Coronary artery (tissue), 2 donors: Measurements from ENCODE around the gene TMBIM4.

Experiments
- DNase-seq: peaks from one replicate; pipeline ENCODE4 v3.0.0-alpha.2; 2017; ENCODE audit warnings: low spot score
- H3K27ac ChIP-seq, 2 donors: fragments of 200-600 bp; sonication (generic); one replicate each; pipeline ENCODE4 v1.5.1; 2016 to 2019
- H3K4me3 ChIP-seq: fragments of 200-600 bp; sonication (generic); 2 replicates; pipeline ENCODE4 v1.5.1; 2016; ENCODE audit warnings: mild to moderate bottlenecking, moderate library complexity
- CTCF ChIP-seq: fragments of 200-600 bp; sonication (generic); IDR thresholded peaks from one replicate; pipeline ENCODE4 v1.5.1; 2019; ENCODE audit warnings: antibody characterized with exemption

Gene TMBIM4

DNA sequence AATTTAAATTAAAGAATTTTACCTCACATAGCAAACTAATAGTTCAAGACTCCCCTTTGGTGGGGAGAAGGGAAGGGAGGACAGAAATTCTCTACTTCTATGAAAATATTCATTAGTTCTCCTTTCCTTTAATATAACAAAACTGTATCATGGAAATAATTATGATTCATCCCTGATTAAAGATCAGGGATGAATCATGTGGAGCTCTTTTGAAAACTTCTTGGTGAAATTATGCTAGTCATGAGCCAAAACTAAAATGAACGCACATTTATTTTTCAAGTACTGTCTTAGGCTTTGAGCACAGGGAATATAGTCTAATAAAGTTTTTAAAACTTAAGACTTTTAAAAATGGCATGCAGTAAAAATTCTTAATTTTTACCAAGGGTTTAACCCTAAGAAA, 17.1 kb downstream of the TMBIM4 start:
- H3K4me3 ChIP-seq = no peak overlapping the region
- DNase-seq = no peak
- H3K27ac ChIP-seq = no peak overlapping the region
- no peak for TF ChIP-seq CTCF

DNA sequence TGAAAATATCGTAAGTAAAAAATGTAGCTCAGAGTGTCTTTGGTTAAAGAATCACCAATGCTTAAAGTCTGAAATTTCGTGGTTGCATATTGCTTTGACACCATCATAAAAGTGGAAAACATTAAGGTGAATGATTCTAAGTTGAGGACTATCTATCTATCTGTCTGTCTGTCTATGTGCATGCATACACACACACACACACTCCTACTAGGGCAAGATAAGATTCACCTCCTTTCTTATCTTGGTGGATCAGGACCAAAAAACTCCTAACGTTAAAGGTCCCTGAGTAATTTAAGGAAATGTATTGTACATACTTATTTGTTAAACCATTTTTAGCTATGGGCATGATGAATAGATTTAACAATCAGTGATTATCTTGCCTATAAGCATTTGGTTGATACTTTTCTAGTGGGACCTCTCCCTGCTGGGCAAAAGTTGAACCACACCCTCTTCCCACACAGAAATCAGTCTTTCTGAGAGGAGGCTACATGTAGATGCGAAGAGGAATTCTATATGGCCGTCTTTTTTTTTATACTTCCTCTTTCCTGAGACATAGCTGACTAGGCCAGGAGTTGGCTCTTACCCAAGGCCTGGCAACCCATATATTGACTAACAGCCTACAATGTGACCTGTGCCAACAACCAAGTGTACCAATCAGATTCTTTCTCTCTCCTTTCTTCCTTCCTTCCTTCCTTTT, 19.9 kb downstream of the TMBIM4 start:
- Histone ChIP-seq H3K27ac (peak overlapping the region in 1 of 2 donors; percentile 15), H3K4me3 (no peak overlapping the region)
- no peak for TF ChIP-seq CTCF
- no peak for DNase-seq

GRCh38 chr12:66144791-66145754, 24.7 kb downstream of the TMBIM4 start:
- DNase-seq = no peak
- Histone ChIP-seq H3K4me3 (no peak overlapping the region), H3K27ac (peak overlapping the region; percentile 9 to 58)
- peak; percentile 48 for TF ChIP-seq CTCF

GRCh38 chr12:66143868-66144267, 25.9 kb downstream of the TMBIM4 start:
- H3K27ac ChIP-seq = no peak overlapping the region
- H3K4me3 ChIP-seq = no peak overlapping the region
- TF ChIP-seq CTCF = no peak
- no peak for DNase-seq

- Histone ChIP-seq H3K27ac (no peak overlapping the region), H3K4me3 (no peak overlapping the region)
- no peak for TF ChIP-seq CTCF
- DNase-seq = no peak
Observed at GRCh38 chr12:66142826-66143225, 27.0 kb downstream of the TMBIM4 start.

DNA sequence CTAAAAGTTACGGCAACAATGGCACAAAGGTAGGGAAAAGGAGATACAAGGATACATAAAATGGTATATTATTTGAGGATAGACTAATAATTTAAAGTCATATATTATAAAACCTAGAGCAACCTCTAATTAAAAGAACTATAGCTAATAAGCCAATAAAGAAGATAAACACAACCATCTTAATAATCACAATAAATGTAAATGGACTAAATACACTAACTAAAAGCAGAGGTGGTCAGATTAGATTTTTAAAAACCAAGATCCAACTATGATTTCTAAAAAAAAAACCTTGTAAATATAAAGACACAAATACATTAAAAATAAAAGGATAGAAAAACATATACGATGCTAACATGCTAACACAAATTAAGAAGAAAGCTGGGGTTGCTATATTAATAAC, 28.5 kb downstream of the TMBIM4 start:
- TF ChIP-seq CTCF = no peak

More for the DNA sequence above, 28.5 kb downstream of the TMBIM4 start:
- Histone ChIP-seq H3K27ac (no peak overlapping the region), H3K4me3 (no peak overlapping the region)
- DNase-seq = no peak
